GM03348 (cell line): ENCODE results near the gene SFXN1.

Experiments used
- DNase-seq: peaks from one replicate; pipeline ENCODE4 v3.0.0; 2012; ENCODE audit warnings: low spot score

Gene SFXN1

GRCh38 chr5:175465282-175465681 is 13.1 kb upstream of the SFXN1 start:
- no peak for DNase-seq

GRCh38 chr5:175466700-175467318 is 11.6 kb upstream of the SFXN1 start:
- peak; percentile 22 for DNase-seq

- no peak for DNase-seq
These were observed 10.2 kb upstream of the SFXN1 start for GRCh38 chr5:175467983-175468690.

- DNase-seq, result no peak
These were observed 9.5 kb upstream of the SFXN1 start for GRCh38 chr5:175468892-175469291.

GRCh38 chr5:175469916-175470315 is 8.4 kb upstream of the SFXN1 start:
- no peak for DNase-seq

GRCh38 chr5:175470781-175471180 is 7.6 kb upstream of the SFXN1 start:
- DNase-seq, result no peak

GRCh38 chr5:175471196-175471595 is 7.2 kb upstream of the SFXN1 start:
- no peak for DNase-seq

- no peak for DNase-seq
These were observed 6.7 kb upstream of the SFXN1 start for GRCh38 chr5:175471628-175472027.

- no peak for DNase-seq
These were observed 6.0 kb upstream of the SFXN1 start for GRCh38 chr5:175472378-175472777.

- no peak for DNase-seq
These were observed 3.1 kb upstream of the SFXN1 start for GRCh38 chr5:175475248-175475647.

- DNase-seq, result no peak
These were observed 920 bp upstream of the SFXN1 start for GRCh38 chr5:175477440-175477839.

- no peak for DNase-seq
These were observed 364 bp upstream of the SFXN1 start for GRCh38 chr5:175478008-175478383.

- peak; percentile 13 for DNase-seq
These were observed 943 bp downstream of the SFXN1 start for GRCh38 chr5:175479125-175479881.

- DNase-seq, result no peak
These were observed 5.0 kb downstream of the SFXN1 start for GRCh38 chr5:175483337-175483736.

- no peak for DNase-seq
These were observed 6.0 kb downstream of the SFXN1 start for GRCh38 chr5:175484322-175484721.

- DNase-seq, result no peak
These were observed 6.5 kb downstream of the SFXN1 start for GRCh38 chr5:175484829-175485228.

- no peak for DNase-seq
These were observed 7.3 kb downstream of the SFXN1 start for GRCh38 chr5:175485631-175486030.

GRCh38 chr5:175487514-175488222 is 9.3 kb downstream of the SFXN1 start:
- no peak for DNase-seq

GRCh38 chr5:175489693-175490443 is 11.5 kb downstream of the SFXN1 start:
- no peak for DNase-seq

- DNase-seq, result no peak
These were observed 12.9 kb downstream of the SFXN1 start for GRCh38 chr5:175491223-175491622.

GRCh38 chr5:175493260-175493659 is 14.9 kb downstream of the SFXN1 start:
- DNase-seq, result no peak

- DNase-seq, result no peak
These were observed 15.4 kb downstream of the SFXN1 start for GRCh38 chr5:175493726-175494125.
